ENCODE data around the gene KRT7.

Gene KRT7

DNA sequence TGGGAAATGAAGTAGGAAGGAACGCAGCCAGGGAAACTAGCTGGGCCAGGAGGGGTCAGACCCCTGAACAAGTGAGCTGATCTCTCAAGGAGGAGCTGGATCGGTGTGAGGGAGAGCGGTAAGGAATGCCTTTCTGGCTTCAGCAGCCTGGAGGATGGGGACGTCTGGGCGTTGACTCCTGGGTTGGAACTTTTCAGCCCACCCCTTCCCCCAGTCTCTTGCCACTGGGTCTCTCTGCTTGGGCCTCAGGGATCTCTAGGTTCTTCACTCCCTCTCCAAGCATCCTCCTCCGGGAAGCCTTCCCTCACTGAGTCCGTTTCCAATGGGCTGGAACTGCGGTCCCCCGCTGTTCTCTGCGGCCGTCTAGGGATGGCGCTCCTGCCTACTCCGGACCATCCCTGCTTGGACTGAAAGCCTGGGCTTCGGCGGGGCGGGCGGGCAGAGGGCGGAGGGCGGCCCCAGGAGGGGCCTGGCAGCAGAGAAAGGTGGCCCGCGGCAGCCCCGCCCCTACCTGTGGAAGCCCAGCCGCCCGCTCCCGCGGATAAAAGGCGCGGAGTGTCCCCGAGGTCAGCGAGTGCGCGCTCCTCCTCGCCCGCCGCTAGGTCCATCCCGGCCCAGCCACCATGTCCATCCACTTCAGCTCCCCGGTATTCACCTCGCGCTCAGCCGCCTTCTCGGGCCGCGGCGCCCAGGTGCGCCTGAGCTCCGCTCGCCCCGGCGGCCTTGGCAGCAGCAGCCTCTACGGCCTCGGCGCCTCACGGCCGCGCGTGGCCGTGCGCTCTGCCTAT, at the start of gene KRT7:
TSS of gene KRT7 (plus strand) at position 570 of the 788 bp plus-strand sequence. CDS start at position 624, 54 bp downstream.
- DNase-seq = no peak

DNA sequence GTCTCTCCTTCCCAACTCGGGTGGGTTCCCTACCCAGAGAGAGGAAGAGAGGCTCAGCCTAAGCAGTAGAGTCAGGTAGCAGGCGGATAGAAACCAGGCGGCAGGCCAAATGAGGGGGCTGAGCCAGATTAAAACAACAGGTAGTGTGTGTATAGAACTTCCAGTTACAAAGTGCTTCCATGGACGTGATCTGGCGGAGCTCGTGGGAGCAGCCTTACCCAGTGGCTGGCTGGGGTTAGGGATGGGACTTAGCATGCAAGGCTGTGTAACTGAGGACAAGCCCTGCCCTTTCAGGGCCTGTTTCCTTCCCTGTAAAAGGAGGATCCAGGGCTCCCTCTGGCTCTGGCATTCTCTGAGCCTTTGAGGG, 49.5 kb upstream of the KRT7 start:
- no peak for DNase-seq

- no peak for DNase-seq
Observed at GRCh38 chr12:52183971-52184370, 49.1 kb upstream of the KRT7 start.

GRCh38 chr12:52184813-52185212, 48.2 kb upstream of the KRT7 start:
- DNase-seq = no peak

DNA sequence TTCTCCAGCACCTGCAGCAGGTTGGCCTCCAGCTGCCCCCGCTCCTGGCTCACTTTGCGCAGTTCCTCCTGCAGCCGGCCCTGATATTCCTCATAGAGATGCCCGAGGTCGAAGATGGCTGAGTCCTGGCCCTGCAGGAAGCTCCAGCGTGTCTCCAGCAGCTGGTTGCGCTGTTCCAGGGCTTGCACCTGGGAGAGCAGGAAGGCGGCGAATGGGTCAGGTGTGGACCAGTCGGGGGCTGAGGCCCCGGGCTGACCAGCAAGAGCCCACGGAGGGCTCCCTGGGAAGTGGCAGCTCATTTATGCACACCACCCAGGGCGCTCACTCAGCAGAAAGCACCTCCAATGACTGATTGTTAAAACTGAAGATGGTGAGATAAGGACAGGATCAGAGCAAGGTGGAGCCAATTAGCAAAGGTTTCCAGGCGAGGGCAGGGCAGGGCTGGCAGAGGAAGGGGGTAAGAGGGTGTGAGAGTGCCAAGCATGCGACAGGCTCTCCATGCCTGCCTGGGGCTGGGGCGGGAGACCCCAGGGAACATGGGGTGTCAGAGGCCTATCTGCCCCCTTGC, 47.6 kb upstream of the KRT7 start:
- no peak for DNase-seq

- DNase-seq = no peak
Observed at GRCh38 chr12:52186118-52186840, 46.8 kb upstream of the KRT7 start.

- DNase-seq = no peak
Observed at GRCh38 chr12:52187206-52187605, 45.8 kb upstream of the KRT7 start.

GRCh38 chr12:52187640-52188039, 45.4 kb upstream of the KRT7 start:
- DNase-seq = no peak

GRCh38 chr12:52188658-52189057, 44.4 kb upstream of the KRT7 start:
- no peak for DNase-seq

DNA sequence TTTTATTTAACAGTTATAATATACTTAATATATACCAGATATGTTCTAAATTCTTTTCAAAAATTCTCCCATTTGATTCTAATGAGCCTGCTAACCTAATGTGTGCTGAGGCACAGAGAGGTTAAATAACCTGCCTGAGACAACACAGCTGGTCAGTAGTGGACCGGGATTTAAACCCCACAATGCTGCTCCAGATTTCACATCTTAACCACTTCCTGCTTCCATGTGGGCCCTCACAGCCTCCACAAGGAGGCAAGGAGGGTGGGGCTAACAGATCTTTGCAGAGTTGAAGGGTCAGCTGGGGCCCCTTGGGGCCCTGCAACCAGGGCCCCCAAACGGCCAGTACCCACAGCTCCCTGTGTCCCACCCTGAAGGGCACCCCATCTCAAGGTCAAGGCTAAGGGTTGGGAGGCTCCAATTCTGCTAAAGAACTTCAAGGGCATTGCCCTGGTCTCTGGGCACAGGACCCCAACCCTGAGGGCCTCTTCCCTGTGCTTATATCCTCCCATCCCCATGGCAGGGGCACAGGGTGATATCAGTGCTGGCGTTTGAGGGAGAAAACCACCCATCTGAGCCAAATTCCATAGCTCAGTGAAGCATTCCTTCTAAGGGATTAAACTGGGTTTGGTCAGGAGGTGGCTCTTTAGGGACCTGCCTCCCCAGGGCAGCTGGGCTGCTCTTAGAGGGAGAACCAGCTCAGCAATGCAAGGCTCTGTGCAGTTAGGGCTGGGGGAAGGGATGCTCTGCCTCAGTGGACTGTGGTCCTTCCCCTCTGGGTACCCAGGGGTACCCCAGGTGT, 43.5 kb upstream of the KRT7 start:
- DNase-seq = no peak

DNA sequence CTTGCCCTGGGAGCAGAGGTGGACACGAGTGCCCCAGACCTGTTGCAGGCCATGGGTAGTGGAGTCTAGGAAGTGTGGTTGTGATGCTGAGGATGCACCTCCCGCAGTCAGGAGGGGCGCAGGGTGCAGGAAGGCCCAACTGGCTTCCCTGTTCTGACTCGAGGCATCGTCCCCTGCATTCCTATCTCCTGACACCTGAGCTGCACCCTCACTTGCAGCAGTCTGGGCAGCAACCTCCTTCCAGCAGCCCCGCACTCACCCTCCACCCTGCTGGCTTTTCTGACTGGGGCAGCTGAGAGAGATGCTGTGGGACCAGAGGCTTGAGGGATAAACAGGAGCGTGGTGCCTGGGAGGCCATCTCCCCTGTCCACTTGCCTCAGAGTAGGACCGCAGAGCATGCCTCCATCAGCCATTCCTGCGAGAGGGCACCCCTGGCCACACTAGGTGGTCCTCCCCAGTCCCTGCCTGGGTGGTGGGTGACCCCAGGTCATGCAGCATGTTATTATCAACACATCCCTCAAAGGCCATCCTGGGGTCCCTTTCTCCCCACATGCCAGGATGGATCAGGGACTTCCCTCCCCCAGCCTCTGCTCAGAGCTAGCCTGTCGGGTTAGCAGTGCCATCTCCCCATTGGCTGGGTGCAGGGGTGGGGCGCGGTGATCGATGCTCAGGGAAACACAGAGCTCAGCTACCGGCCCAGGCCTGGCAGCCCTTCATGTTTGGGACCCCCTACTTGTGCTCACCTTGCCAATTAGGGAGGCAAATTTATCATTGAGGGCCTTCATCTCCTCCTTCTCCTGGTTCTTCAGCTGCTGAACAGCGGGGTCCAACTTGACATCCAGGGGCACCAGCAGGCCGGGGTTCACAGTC, 41.9 kb upstream of the KRT7 start:
- no peak for DNase-seq

GRCh38 chr12:52191841-52192791, 40.9 kb upstream of the KRT7 start, which contains the start of gene KRT80:
TSS of gene KRT80 (minus strand) at chr12:52192014. CDS start at chr12:52191902, 112 bp downstream.
- DNase-seq = peak; percentile 70

GRCh38 chr12:52193532-52193931, 39.5 kb upstream of the KRT7 start:
- no peak for DNase-seq

- DNase-seq = no peak
Observed at GRCh38 chr12:52193991-52194390, 39.1 kb upstream of the KRT7 start.

- no peak for DNase-seq
Observed at GRCh38 chr12:52195065-52195730, 37.8 kb upstream of the KRT7 start.

GRCh38 chr12:52197371-52198231, 35.4 kb upstream of the KRT7 start:
- no peak for DNase-seq

GRCh38 chr12:52198454-52199215, 34.4 kb upstream of the KRT7 start:
- no peak for DNase-seq

DNA sequence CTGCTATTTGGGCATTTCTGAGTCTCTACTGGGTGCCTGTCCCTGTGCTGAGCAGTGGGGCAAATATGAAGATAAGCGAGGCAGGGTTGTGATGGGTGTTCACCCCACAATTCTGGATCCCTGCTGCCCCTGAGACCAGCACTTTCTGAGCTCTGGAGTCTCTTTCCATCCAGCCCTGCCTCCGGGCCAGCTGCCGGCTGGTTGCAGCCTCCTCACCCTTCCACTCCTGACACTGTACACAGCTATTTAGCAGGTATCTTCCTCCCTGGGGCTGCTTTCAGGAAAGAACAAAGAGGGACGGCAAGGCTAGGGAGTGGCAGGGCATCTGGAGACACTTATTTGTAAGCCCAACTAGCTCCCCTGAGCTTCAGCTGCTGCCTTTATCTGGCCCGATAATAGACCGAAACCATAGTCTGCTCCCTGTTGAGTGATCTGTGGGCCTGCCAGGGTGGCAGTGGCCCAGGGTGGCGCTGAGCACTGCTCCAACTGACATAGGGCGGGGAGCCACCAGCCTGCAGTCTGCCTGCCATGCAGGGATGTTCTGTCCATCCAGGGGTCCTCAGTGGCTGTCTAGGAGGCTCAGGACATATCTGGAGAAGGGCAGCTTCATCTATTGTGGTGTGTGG, 33.6 kb upstream of the KRT7 start:
- no peak for DNase-seq
